Measurements from ENCODE around the gene JSRP1.

The JSRP1 gene

GRCh38 chr19:2300533-2300932, 44.3 kb upstream of the JSRP1 start:
- intact Hi-C loops (cut with DNase I; ENCODE audit: low total_unique reads), result no loop called here
- no peak for DNase-seq
- no peaks in the 10 kb centered on the region for H3K9me3 ChIP-seq
- H3K27ac ChIP-seq, result no peak overlapping the region
- H3K4me3 ChIP-seq, result no peak overlapping the region
- H3K4me1 ChIP-seq, result peaks cover 0 to 12% (median 6%) of the 10 kb centered on the region in 4 donors
- H3K36me3 ChIP-seq, result no peaks in the 10 kb centered on the region
- no peak for TF ChIP-seq CTCF (IDR thresholded peaks at IDR 0.05)
- peaks cover 0 to 40% of the 10 kb centered on the region in 2 donors for H3K27me3 ChIP-seq

DNA sequence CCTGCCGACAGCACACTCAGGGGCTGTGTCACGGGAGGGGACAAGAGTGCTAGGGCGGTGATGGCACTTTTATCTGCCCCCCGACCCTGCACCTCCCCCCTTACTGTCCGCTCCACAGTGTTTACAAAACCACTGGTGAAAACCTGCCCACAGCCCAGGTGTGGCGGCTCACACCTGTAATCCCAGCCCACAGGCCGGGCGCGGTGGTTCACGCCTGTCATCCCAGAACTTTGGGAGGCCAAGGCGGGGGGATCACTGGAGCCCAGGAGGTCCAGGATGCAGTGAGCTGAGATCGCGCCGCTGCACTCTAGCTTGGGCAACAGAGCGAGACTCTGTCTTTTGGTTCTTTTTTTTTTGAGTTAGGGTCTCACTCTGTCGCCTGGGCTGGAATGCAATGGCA, 39.9 kb upstream of the JSRP1 start:
- H3K9me3 ChIP-seq, result no peaks in the 10 kb centered on the region
- no peaks in the 10 kb centered on the region for H3K36me3 ChIP-seq
- intact Hi-C loops (cut with DNase I; ENCODE audit: low total_unique reads), result no loop called here
- TF ChIP-seq CTCF (IDR thresholded peaks at IDR 0.05), result no peak
- no peak for DNase-seq
- no peak overlapping the region for H3K27ac ChIP-seq
- H3K27me3 ChIP-seq, result peaks cover 0 to 19% of the 10 kb centered on the region in 2 donors
- H3K4me3 ChIP-seq, result no peak overlapping the region
- H3K4me1 ChIP-seq, result peaks cover 0 to 29% (median 21%) of the 10 kb centered on the region in 4 donors

GRCh38 chr19:2294687-2295335, 38.6 kb upstream of the JSRP1 start:
- no peaks in the 10 kb centered on the region for H3K9me3 ChIP-seq
- intact Hi-C loops (cut with DNase I; ENCODE audit: low total_unique reads), result no loop called here
- peaks cover 0 to 23% of the 10 kb centered on the region in 2 donors for H3K27me3 ChIP-seq
- H3K27ac ChIP-seq, result peak overlapping the region; percentile 32 to 56
- no peak for TF ChIP-seq CTCF (IDR thresholded peaks at IDR 0.05)
- peak overlapping the region; percentile 26 to 44 for H3K4me3 ChIP-seq
- peaks cover 0 to 42% (median 34%) of the 10 kb centered on the region in 4 donors for H3K4me1 ChIP-seq
- H3K36me3 ChIP-seq, result no peaks in the 10 kb centered on the region
- peak in 1 of 2 donors; percentile 81 for DNase-seq

- no peak for DNase-seq
- H3K36me3 ChIP-seq, result no peaks in the 10 kb centered on the region
- no peak overlapping the region for H3K27ac ChIP-seq
- no peaks in the 10 kb centered on the region for H3K9me3 ChIP-seq
- peaks cover 0 to 49% (median 41%) of the 10 kb centered on the region in 4 donors for H3K4me1 ChIP-seq
- peaks cover 0 to 44% of the 10 kb centered on the region in 2 donors for H3K27me3 ChIP-seq
- peak overlapping the region; percentile 36 to 39 for H3K4me3 ChIP-seq
- intact Hi-C loops (cut with DNase I; ENCODE audit: low total_unique reads), result no loop called here
- no peak for TF ChIP-seq CTCF (IDR thresholded peaks at IDR 0.05)
Measured at GRCh38 chr19:2291185-2291751, 35.1 kb upstream of the JSRP1 start.

DNA sequence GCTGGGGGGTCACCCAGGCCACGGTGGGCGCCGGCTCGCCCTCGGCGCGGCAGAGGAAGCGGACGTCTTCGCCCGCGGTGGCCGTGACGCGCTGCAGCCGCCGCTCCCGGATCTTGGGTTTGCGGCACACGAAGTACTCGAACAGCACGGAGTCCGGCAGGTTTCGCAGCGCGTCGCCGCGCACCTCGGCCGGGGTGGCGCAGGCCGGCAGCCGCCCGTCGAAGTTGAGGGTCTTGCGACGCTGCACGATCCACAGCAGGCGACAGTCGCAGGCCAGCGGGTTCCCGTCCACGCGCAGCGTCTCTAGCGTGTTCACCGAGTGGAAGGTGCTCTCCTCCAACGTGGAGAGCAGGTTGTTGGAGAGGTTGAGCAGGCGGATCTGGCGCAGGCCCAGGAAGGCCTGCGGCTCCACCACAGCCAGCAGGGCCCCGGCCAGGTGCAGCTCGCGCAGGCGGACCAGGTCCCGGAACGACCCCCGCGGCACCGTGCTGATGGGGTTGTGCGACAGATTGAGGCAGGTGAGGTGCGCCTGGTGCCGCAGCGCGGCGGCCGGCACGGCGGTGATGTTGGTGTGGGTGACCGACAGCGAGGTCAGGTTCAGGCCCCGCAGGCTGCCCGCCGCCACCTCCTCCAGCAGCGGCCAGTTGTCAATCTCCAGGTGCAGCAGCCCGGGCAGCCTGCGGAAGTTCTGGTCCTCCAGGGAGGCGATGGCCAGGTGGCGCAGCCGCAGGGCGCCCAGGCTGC, 34.4 kb upstream of the JSRP1 start:
- Histone ChIP-seq H3K9me3 (no peaks in the 10 kb centered on the region), H3K4me3 (peak overlapping the region; percentile 36 to 39), H3K36me3 (no peaks in the 10 kb centered on the region), H3K4me1 (peaks cover 0 to 49% (median 41%) of the 10 kb centered on the region in 4 donors), H3K27ac (no peak overlapping the region), H3K27me3 (peaks cover 0 to 44% of the 10 kb centered on the region in 2 donors)
- no peak for TF ChIP-seq CTCF (IDR thresholded peaks at IDR 0.05)
- no peak for DNase-seq
- intact Hi-C loops (cut with DNase I; ENCODE audit: low total_unique reads), result no loop called here

All from tibial artery (tissue), 4 donors.